GM18508 (cell line): Measurements from ENCODE around the gene LPCAT1.
"Not testable (repeated sequence)": the region's sequence is repeated elsewhere in the genome, so short reads cannot be mapped to it uniquely, and the experiment has no call there.

Experiments used
- ATAC-seq: cut with Tn5 transposase; IDR thresholded peaks from one replicate; pipeline ENCODE4 v1.9.1; 2021; ENCODE audit warnings: moderate number of reproducible peaks; ENCODE audit not compliant: insufficient read depth, unreplicated experiment

LPCAT1 gene

DNA sequence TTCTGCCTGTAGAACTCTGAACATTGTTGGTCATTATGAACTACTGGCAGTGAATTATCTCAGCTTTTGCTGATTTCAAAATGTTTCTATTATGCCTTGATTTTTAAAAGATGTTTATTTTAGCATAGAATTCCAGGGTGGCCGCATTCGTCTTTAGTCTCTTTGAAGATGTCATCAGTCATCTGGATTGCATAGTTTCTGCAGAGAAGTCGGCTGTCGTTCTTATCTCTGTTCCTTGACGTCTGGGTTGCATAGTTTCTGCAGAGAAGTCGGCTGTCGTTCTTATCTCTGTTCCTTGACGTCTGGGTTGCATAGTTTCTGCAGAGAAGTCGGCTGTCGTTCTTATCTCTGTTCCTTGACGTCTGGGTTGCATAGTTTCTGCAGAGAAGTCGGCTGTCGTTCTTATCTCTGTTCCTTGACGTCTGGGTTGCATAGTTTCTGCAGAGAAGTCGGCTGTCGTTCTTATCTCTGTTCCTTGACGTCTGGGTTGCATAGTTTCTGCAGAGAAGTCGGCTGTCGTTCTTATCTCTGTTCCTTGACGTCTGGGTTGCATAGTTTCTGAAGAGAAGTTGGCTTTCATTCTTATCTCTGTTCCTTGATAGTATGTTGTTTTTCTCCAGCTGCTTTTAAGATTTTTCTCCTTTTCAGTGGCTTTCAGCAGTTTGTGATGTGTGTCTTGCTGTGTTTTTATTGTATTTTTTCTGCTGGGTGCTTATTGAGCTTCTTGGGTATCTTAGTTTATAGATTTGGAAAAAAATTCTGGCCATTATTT lies 67.5 kb downstream of the LPCAT1 start:
- ATAC-seq, result not testable (repeated sequence)

DNA sequence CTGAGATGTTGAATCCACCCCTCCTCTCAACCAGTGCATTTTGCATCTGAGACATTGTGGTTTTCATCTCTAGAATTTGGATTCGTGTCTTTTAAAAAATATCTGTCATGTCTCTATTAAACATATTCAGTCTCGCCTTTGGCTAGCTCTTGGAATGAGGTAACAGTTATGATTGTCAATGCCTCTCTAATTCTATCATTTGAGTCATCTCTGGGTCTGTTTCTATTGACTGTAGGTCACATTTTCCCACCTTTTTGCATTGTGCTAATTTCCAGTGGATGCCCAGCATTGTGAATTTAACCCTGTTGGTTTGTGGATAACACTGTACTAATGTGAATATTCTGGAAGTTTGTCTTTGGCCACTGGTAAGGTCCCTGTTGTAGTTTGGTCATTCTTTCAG lies 70.1 kb downstream of the LPCAT1 start:
- ATAC-seq, result no peak

- ATAC-seq, result no peak
Measured at GRCh38 chr5:1449081-1449630, 74.6 kb downstream of the LPCAT1 start.

DNA sequence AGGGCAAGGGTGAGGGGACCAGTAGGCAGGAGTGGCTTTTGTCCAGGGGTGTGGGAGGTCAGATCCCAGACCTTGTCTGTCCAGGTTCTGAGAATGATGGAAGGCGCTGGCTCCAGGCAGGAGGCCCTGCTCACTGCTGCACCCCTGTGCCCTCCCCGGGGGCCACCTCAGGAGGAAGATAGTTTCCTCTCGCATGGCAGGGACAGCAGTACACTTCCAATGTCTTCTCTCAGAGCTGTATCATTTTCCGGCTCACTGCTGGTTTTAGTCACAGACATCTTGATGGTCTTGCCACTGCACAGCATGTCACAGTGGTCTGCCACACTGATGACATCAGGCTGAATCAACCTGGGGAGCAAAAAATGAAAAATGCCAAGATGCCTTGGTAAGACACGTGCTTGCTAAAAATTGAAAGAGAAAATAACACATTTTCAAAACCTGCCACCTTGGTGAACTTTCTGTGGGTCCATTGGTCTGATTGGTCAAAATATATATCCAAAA lies 75.2 kb downstream of the LPCAT1 start:
- ATAC-seq, result no peak

- no peak for ATAC-seq
Measured at GRCh38 chr5:1447671-1448361, 75.9 kb downstream of the LPCAT1 start.

DNA sequence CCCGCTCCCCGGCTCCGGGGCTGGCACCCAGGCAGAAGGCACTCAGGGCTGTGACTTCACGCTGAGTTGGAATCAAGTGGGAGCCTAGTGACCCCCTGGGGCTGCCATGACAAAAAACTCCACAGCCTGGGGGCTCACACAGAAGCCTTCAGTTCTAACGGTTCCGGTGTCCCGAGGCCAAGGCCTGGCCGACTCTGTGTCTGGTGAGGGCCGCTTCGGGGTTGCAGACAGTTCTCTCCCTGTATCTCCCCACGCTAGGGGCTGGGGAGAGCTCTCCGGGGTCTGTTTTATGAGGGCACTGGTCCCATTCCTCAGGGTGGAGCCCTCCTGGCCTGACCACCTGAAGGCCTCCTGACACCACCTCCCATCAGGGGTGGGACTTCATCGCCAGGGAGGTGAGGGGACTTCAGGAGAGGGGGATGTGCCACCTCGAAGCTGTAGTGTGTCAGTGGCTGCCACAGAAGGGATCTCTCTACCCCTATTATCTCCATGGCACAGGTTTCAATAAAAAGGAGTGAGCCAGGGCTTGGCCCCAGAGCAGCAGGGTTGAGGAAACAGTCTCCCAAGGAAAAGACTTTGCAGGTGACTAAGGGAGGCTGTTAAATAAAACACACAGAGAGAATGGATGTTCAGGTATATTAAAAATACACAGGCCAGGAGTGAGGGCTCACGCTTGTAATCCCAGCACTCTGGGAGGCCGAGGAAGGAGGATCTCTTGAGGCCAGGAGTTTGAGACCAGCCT lies 77.0 kb downstream of the LPCAT1 start:
- ATAC-seq, result no peak

DNA sequence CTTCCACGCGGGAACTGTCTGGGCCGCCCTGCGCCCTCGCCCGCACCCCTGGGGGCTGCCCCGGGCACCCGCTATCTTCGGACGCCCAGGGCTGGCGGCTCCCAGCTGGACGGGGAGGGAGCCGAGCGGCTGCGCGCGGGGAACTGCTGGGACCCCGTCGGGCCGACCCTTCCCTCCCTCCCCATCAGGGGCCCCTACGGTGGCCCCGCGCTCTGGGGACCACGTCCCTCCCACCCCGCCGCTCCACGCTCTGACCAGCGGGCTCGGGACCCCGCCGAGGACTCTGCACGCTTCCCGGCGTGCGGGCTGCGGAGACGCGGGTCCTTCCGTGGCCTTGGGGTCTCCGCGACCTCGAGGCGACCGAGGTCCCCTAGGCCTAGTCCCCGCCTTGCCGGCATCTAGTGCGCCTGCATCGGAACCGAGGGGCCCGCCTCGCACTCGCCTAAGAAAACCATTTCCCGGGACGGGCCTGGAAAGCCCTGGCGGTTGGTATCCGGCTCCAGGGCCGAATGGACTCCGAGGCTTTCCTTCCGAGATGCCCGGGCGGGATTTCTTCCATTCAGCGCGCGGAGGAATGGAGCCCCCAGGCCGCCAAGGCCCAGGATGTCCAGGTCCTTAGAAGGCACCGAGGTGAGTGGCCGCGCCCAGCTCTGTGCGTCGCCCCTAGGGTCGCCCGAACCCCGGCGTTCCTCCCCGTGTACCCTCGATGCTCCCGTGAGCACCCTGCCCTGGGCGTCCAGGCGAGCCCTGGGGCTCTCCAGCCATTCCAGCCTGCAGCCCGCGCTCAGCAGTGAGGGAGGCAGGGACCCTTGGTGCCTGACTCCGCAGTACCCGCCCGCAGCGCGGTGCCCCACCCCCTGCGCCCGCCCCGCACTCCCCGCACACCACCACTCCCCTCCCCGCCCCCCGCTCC lies 77.8 kb downstream of the LPCAT1 start:
- no peak for ATAC-seq

DNA sequence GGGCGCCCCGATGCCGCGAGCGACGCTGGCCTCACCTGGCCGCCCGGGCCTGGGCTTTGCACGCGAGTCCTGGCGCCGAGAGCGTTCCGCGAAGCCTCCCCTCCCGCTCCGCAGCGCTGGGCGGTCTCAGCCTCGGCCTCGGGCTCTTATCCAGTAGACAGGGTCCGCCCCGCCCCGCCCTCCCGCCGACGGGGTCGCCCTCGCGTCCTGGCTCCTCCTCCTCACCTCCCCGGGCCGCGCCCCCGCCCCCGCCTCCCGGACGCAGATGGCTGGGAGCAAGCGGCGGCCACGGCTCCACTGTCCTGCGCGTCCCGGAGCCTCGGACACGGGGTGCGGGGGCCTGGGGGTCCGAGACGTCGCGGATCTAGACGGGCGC lies 78.5 kb downstream of the LPCAT1 start, which contains the start of gene SLC6A3:
TSS of gene SLC6A3 (minus strand) at position 128 of the 376 bp plus-strand sequence. CDS start 2,243 bp downstream, outside the sequence.
- no peak for ATAC-seq

GRCh38 chr5:1444361-1445189 lies 79.2 kb downstream of the LPCAT1 start:
- no peak for ATAC-seq

DNA sequence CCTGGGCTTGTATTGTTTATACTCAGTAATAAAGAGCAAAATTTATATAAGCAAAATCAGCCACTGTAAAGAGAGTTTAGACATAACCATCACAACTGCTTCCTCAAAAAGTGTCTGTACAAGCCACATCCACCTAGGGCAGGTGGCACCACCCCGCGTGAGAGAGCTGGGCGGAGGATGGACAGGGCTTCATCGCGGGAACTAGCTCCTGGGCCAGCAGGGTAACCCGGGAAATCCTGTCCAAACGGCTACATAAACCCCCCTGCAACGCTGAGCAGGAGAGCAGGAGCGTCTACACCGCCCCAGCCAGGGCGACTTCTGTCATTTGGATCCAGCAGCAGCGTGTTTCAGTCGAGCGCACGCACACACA lies 79.8 kb downstream of the LPCAT1 start:
- ATAC-seq, result no peak

DNA sequence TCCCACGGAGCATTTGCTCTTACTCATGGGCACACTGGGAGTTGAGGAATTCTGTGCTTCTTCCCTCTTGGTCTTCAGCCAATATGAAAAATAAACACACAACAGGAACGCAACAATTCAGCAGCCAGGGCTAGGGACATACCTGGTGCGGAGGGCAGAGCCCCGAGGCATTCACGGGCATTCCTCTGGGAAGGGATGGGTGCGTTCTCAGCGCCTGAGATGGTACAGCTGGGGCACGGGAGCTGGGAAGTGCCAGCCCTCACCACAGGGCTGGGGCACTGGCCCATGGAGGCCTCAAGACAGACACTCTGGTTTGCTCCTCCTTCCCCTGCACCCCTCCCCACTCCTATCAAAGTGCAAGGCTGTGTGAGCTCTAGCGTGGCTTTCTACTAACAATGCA lies 80.6 kb downstream of the LPCAT1 start:
- no peak for ATAC-seq

- ATAC-seq, result no peak
Measured at GRCh38 chr5:1442222-1443145, 81.3 kb downstream of the LPCAT1 start.

- no peak for ATAC-seq
Measured at GRCh38 chr5:1441166-1441865, 82.4 kb downstream of the LPCAT1 start.

DNA sequence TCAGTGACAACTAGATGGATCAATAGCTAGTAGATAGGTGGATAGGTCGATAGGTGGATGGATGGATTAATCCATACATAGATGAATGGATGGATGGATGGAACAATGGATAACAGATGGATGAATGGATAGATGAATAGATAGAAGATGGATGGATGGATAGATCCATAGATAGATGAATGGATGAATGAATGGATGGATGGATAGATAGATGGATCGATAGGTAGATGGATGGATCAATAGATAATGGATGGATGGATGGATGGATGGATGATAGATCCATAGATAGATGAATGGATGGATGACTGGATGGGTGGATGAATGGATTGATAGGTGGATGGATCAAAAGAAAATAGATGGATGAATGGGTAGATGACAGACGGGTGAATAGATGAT lies 83.7 kb downstream of the LPCAT1 start:
- no peak for ATAC-seq

DNA sequence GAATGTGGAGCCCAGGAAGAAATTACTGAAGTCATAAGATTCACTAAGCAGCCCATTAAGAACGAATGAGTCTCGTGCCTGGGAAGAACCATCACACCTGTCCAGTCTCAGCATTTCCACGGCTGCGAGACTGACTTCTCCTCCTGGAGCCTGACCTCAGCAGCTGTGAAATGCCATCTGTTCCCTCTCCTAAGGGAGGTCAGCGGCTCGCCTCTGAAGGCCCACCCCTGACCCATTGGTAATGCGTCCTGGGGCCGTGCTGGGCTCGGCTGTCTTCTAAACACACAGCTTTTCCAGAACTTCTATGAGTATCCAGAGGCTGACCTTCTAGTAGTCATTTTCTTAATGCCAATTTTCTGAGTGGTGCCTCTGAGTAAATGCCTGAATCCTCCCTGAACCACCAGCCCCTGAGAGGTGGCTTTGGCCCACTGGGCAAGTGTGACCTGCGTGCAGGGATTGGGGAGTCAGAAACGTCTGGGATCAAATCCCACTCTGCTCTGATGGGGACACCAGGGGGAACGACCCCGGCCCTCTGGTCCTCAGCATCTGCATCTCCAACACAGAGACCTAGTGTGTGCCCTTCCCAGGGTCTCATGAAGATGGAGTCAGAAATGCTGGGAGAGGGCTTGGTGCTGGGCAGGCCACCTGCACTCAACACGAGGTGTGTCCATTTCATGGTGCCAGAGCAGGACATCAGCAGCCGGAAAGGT lies 84.2 kb downstream of the LPCAT1 start:
- no peak for ATAC-seq

DNA sequence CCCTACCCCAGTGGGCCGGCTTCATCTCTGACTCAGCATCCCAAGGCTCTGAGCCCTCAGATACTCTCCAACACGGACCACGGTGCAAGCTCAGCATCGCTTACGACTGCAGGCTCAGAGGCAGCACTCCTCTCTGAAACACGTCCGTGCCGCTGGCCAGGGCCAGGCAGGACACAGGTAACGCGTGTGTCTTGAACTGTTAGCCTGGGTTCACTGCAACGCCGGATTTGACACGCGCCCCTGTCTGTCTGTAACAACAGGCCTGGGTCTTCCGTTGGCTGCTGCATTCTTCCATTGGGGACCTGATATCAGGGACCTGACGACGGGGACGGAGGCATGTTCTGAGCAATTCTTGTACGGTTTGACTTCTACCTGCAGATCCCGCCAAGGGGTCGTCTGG lies 84.9 kb downstream of the LPCAT1 start:
- no peak for ATAC-seq
